HepG2 (cell line): ENCODE data around the gene PDPK1. TPM values are rescaled to one million over a fixed set of nuclear protein-coding genes. Genes with fewer than 3 reads are reported as not detected.
A peak's percentile ranks its signal among the peaks of the same experiment; 100 is the strongest.

ENCODE experiments used
- AGO1 ChIP-seq: fragments of 200-400 bp; formaldehyde crosslinking; IDR thresholded peaks from 2 replicates; pipeline ENCODE4 v1.6.1; 2017; ENCODE audit warnings: mild to moderate bottlenecking, low read depth, low read length, moderate library complexity; ENCODE audit not compliant: poor library complexity, severe bottlenecking
- BRD4 ChIP-seq: sonication (generic); formaldehyde crosslinking; IDR thresholded peaks from 2 replicates; pipeline ENCODE4 v1.4.0; 2020; ENCODE audit warnings: missing genetic modification reagents
- CTCF ChIP-seq: sonication (generic); formaldehyde crosslinking; IDR thresholded peaks from 2 replicates; pipeline ENCODE4 v1.5.0; 2020; ENCODE audit warnings: mild to moderate bottlenecking, missing genetic modification reagents, moderate library complexity
- DDIT3 ChIP-seq: sonication (generic); formaldehyde crosslinking; IDR thresholded peaks from 2 replicates; pipeline ENCODE4 v1.4.0; 2020; ENCODE audit warnings: mild to moderate bottlenecking, missing genetic modification reagents
- DR1 ChIP-seq: sonication (generic); formaldehyde crosslinking; IDR thresholded peaks from 2 replicates; pipeline ENCODE4 v1.8.0; 2021; ENCODE audit warnings: mild to moderate bottlenecking, missing genetic modification reagents, inconsistent platforms
- KDM5A ChIP-seq: fragments of 200-600 bp; sonication (generic); IDR thresholded peaks from 2 replicates; pipeline ENCODE4 v1.7.0; 2018; ENCODE audit warnings: antibody characterized with exemption, mild to moderate bottlenecking, low read length, borderline replicate concordance
- KMT2A ChIP-seq: sonication (generic); formaldehyde crosslinking; IDR thresholded peaks from 2 replicates; pipeline ENCODE4 v1.4.0; 2020; ENCODE audit warnings: missing genetic modification reagents
- LCORL ChIP-seq, 2 experiments: fragments of 450-650 bp in 1 of 2; sonication (generic) in 1 of 2; formaldehyde crosslinking in 1 of 2; IDR thresholded peaks; 2 replicates each; pipeline versions ENCODE4 v1.5.0 to v1.6.1; 2017 to 2020; ENCODE audit warnings: antibody characterized with exemption in 1 of 2, missing genetic modification reagents in 1 of 2
- MYPOP ChIP-seq: sonication (generic); formaldehyde crosslinking; IDR thresholded peaks from 2 replicates; pipeline ENCODE4 v1.8.1; 2023; ENCODE audit warnings: mild to moderate bottlenecking, moderate library complexity, missing genetic modification reagents
- NFRKB ChIP-seq: fragments of 450-650 bp; IDR thresholded peaks from 2 replicates; pipeline ENCODE4 v1.6.1; 2017
- NR0B2 ChIP-seq: sonication (generic); formaldehyde crosslinking; IDR thresholded peaks from 2 replicates; pipeline ENCODE4 v1.4.0; 2020; ENCODE audit warnings: mild to moderate bottlenecking, missing genetic modification reagents
- PHF21A ChIP-seq: sonication (generic); formaldehyde crosslinking; IDR thresholded peaks from 2 replicates; pipeline ENCODE4 v1.5.0; 2020; ENCODE audit warnings: mild to moderate bottlenecking, missing genetic modification reagents
- REXO4 ChIP-seq: sonication (generic); formaldehyde crosslinking; IDR thresholded peaks from 2 replicates; pipeline ENCODE4 v1.8.0; 2022; ENCODE audit warnings: missing genetic modification reagents, mild to moderate bottlenecking, borderline replicate concordance
- SKI ChIP-seq: fragments of 450-650 bp; IDR thresholded peaks from one replicate; pipeline ENCODE4 v1.6.1; 2018; ENCODE audit warnings: mild to moderate bottlenecking; ENCODE audit not compliant: partially characterized antibody
- SMC3 ChIP-seq: IDR thresholded peaks from 2 replicates; pipeline ENCODE4 v1.6.1; 2011; ENCODE audit warnings: low read length, improper control_type of control experiment
- TBX3 ChIP-seq: fragments of 450-650 bp; IDR thresholded peaks from 2 replicates; pipeline ENCODE4 v1.6.1; 2017; ENCODE audit warnings: antibody characterized with exemption, mild to moderate bottlenecking, inconsistent platforms, borderline replicate concordance
- ZFP36L1 ChIP-seq: sonication (generic); formaldehyde crosslinking; IDR thresholded peaks from 2 replicates; pipeline ENCODE4 v1.8.0; 2022; ENCODE audit warnings: mild to moderate bottlenecking, missing genetic modification reagents, moderate library complexity
- ZFP37 ChIP-seq: sonication (generic); formaldehyde crosslinking; IDR thresholded peaks from 2 replicates; pipeline ENCODE4 v1.4.0; 2020; ENCODE audit warnings: missing genetic modification reagents, borderline replicate concordance
- ZNF18 ChIP-seq: sonication (generic); formaldehyde crosslinking; IDR thresholded peaks from 2 replicates; pipeline ENCODE4 v1.8.0; 2022; ENCODE audit warnings: mild to moderate bottlenecking, missing genetic modification reagents; ENCODE audit not compliant: insufficient replicate concordance
- ZNF225 ChIP-seq: sonication (generic); formaldehyde crosslinking; IDR thresholded peaks from 2 replicates; pipeline ENCODE4 v1.4.0; 2020; ENCODE audit warnings: mild to moderate bottlenecking, missing genetic modification reagents
- ZNF597 ChIP-seq: sonication (generic); formaldehyde crosslinking; IDR thresholded peaks from 2 replicates; pipeline ENCODE4 v1.5.0; 2020; ENCODE audit warnings: missing genetic modification reagents
- ZNF839 ChIP-seq: sonication (generic); formaldehyde crosslinking; IDR thresholded peaks from 2 replicates; pipeline ENCODE4 v1.4.0; 2020; ENCODE audit warnings: missing genetic modification reagents, mild to moderate bottlenecking, borderline replicate concordance
- ZNF850 ChIP-seq: sonication (generic); formaldehyde crosslinking; conservative IDR thresholded peaks from 2 replicates; pipeline ENCODE4 v1.9.0; 2021; ENCODE audit warnings: mild to moderate bottlenecking, missing genetic modification reagents
- polyA plus RNA-seq, 8 experiments: library from polyadenylated mRNA; depleted of rRNA in 3 of 8; stranded (reverse) in 7 of 8; unstranded in 1 of 8; fragments of >200 nt; fragmentation: Illumina TruSeq in 4 of 8; extraction: Trizol in 4 of 8; gene quantifications; 2 replicates each; pipeline versions ENCODE4 v1.2.1 to v1.2.3, GENCODE V29; 2011 to 2016; ENCODE audit warnings: low read depth in 4 of 8, missing spikeins in 1 of 8, mixed read lengths in 1 of 8; ENCODE audit not compliant: insufficient read depth in 1 of 8
- total RNA-seq, 5 experiments: library from RNA; depleted of rRNA; stranded (reverse); fragments of >200 nt; fragmentation: Illumina TruSeq; extraction: Trizol; gene quantifications; 2 replicates each; pipeline ENCODE4 v1.2.3, GENCODE V29; 2016; ENCODE audit warnings: low read depth in 1 of 5

The PDPK1 gene
- total and polyA plus RNA-seq, 2 of the 13 experiments (the other 11 are each of a cell fraction or from before 2014, with no cell fraction given), result 59.6 to 129 TPM

- TF ChIP-seq REXO4 (CRISPR knock-in tag), result no peak
- no peak for TF ChIP-seq NR0B2 (CRISPR knock-in tag)
- no peak for TF ChIP-seq SKI
- TF ChIP-seq ZNF850 (CRISPR knock-in tag), result no peak
- TF ChIP-seq ZFP37 (CRISPR knock-in tag), result no peak
- TF ChIP-seq KDM5A, result no peak; the same call in 1 of the 2 replicates
- TF ChIP-seq MYPOP (CRISPR knock-in tag), result no peak
- TF ChIP-seq KMT2A (CRISPR knock-in tag), result no peak
- peak; percentile 99 for TF ChIP-seq CTCF (CRISPR knock-in tag)
- TF ChIP-seq TBX3, result no peak
- no peak for TF ChIP-seq PHF21A (CRISPR knock-in tag)
- no peak; the same call in 1 of the 2 replicates for TF ChIP-seq BRD4 (CRISPR knock-in tag)
- TF ChIP-seq DR1, result no peak
- TF ChIP-seq DDIT3 (CRISPR knock-in tag), result no peak
- TF ChIP-seq AGO1, result peak; percentile 28
- TF ChIP-seq NFRKB, result no peak
- no peak for TF ChIP-seq ZFP36L1
- TF ChIP-seq ZNF839 (CRISPR knock-in tag), result no peak
- peak; percentile 61; the same call in 1 of the 2 replicates for TF ChIP-seq SMC3
- no peak for TF ChIP-seq LCORL (IDR thresholded peaks at IDR 0.05)
- peak; percentile 74 for TF ChIP-seq LCORL (CRISPR knock-in tag; IDR thresholded peaks at IDR 0.05)
- TF ChIP-seq ZNF597 (CRISPR knock-in tag), result no peak
- no peak for TF ChIP-seq ZNF225 (CRISPR knock-in tag)
- no peak for TF ChIP-seq ZNF18
Measured at GRCh38 chr16:2500918-2501750, 36.7 kb upstream of the PDPK1 start (continued).
